ENCODE data around the gene CREB3L1.

The CREB3L1 gene

GRCh38 chr11:46342239-46342638 is 64.8 kb downstream of the CREB3L1 start:
- no peak for DNase-seq (ENCODE audit: low read depth, low spot score)
- in situ Hi-C loops (cut with HindIII; ENCODE audit: low sequenced_read_pairs), result no loop called here
- no peak for TF ChIP-seq CTCF (IDR thresholded peaks at IDR 0.05; ENCODE audit: low read depth, low read length)
- H3K4me3 ChIP-seq (ENCODE audit: low read depth, low read length), result no peak overlapping the region

- in situ Hi-C loops (cut with HindIII; ENCODE audit: low sequenced_read_pairs), result no loop called here
- no peak overlapping the region for H3K4me3 ChIP-seq (ENCODE audit: low read depth, low read length)
- no peak for TF ChIP-seq CTCF (IDR thresholded peaks at IDR 0.05; ENCODE audit: low read depth, low read length)
- DNase-seq (ENCODE audit: low read depth, low spot score), result no peak
Observed at GRCh38 chr11:46343520-46343919, 66.1 kb downstream of the CREB3L1 start.

GRCh38 chr11:46345131-46345597 is 67.7 kb downstream of the CREB3L1 start:
- H3K4me3 ChIP-seq (ENCODE audit: low read depth, low read length), result no peak overlapping the region
- no peak for DNase-seq (ENCODE audit: low read depth, low spot score)
- in situ Hi-C loops (cut with HindIII; ENCODE audit: low sequenced_read_pairs), result no loop called here
- TF ChIP-seq CTCF (IDR thresholded peaks at IDR 0.05; ENCODE audit: low read depth, low read length), result no peak

- DNase-seq (ENCODE audit: low read depth, low spot score), result no peak
- in situ Hi-C loops (cut with HindIII; ENCODE audit: low sequenced_read_pairs), result no loop called here
- no peak for TF ChIP-seq CTCF (IDR thresholded peaks at IDR 0.05; ENCODE audit: low read depth, low read length)
- no peak overlapping the region for H3K4me3 ChIP-seq (ENCODE audit: low read depth, low read length)
Observed at GRCh38 chr11:46345881-46346484, 68.5 kb downstream of the CREB3L1 start.

- peak; percentile 72 for DNase-seq (ENCODE audit: low read depth, low spot score)
- peak within 1 kb of the TSS; percentile 82 for H3K4me3 ChIP-seq (ENCODE audit: low read depth, low read length)
- TF ChIP-seq CTCF (IDR thresholded peaks at IDR 0.05; ENCODE audit: low read depth, low read length), result peak; percentile 59
- in situ Hi-C loops (cut with HindIII; ENCODE audit: low sequenced_read_pairs), result no loop called here
Observed at GRCh38 chr11:46346886-46347636, 69.6 kb downstream of the CREB3L1 start, which contains the start of gene DGKZ. Gene DGKZ (plus strand): TSS chr11:46347463. CDS start chr11:46347660, 197 bp downstream.

GRCh38 chr11:46347637-46348311 is 70.3 kb downstream of the CREB3L1 start:
- no peak for DNase-seq (ENCODE audit: low read depth, low spot score)

More at GRCh38 chr11:46347637-46348311, 70.3 kb downstream of the CREB3L1 start:
- in situ Hi-C loops (cut with HindIII; ENCODE audit: low sequenced_read_pairs), result no loop called here
- no peak for TF ChIP-seq CTCF (IDR thresholded peaks at IDR 0.05; ENCODE audit: low read depth, low read length)
- H3K4me3 ChIP-seq (ENCODE audit: low read depth, low read length), result peak overlapping the region; percentile 82
